Activated CD8-positive, alpha-beta T cell treated with anti-CD3 and anti-CD28 coated beads for 36 hours (primary cell): ENCODE results near the gene KDM5B. TPM values are rescaled to one million over a fixed set of nuclear protein-coding genes. Genes with fewer than 3 reads are reported as not detected.

Experiments
- ATAC-seq: fragments of 200-7000 bp; cut with Tn5 transposase; one replicate; pipeline ENCODE4 v1.10.0; 2021; ENCODE audit warnings: mild to moderate bottlenecking, moderate library complexity
- CTCF ChIA-PET: fragments of 350-600 bp; sonication (Branson Sonifier 250); formaldehyde crosslinking; loops from one replicate; lab custom pipeline; 2021; ENCODE audit warnings: antibody characterized with exemption; lab: Charles Lee
- POLR2A ChIA-PET: fragments of 350-600 bp; sonication (Branson Sonifier 250); formaldehyde crosslinking; loops from one replicate; lab custom pipeline; 2021; ENCODE audit warnings: antibody characterized with exemption; lab: Charles Lee
- DNase-seq: peaks from one replicate; pipeline ENCODE4 v3.0.0-alpha.2; 2020
- H3K27ac Mint-ChIP-seq: one replicate; pipeline ENCODE4 v1.8.0; 2021; ENCODE audit warnings: mild to moderate bottlenecking, mixed read lengths
- H3K27me3 Mint-ChIP-seq: one replicate; pipeline ENCODE4 v1.8.0; 2021; ENCODE audit warnings: mixed read lengths
- H3K36me3 Mint-ChIP-seq: one replicate; pipeline ENCODE4 v1.8.0; 2021; ENCODE audit warnings: low read depth, mixed read lengths
- H3K4me1 Mint-ChIP-seq: one replicate; pipeline ENCODE4 v1.8.0; 2021; ENCODE audit warnings: low read depth, mixed read lengths
- H3K4me3 Mint-ChIP-seq: one replicate; pipeline ENCODE4 v1.8.0; 2021; ENCODE audit warnings: mild to moderate bottlenecking, moderate library complexity, mixed read lengths
- H3K9me3 Mint-ChIP-seq: one replicate; pipeline ENCODE4 v1.8.0; 2021; ENCODE audit warnings: mixed read lengths
- CTCF ChIP-seq: fragments of 200-600 bp; IDR thresholded peaks from one replicate; pipeline ENCODE4 v1.8.0; 2022; ENCODE audit warnings: antibody characterized with exemption, mild to moderate bottlenecking
- intact Hi-C: fragments of 100-400 bp; cut with micrococcal nuclease; formaldehyde crosslinking; loops from one replicate; pipeline ENCODE4 v1.10.0; 2022
- total RNA-seq, 2 experiments: library from RNA; stranded (reverse); gene quantifications; one replicate each; pipeline ENCODE4 v1.2.3, GENCODE V29; 2021

The KDM5B gene
- total RNA-seq, 2 experiments from 2014 or later: 54.8 to 60.3 TPM

GRCh38 chr1:202844259-202844658, 36.0 kb upstream of the KDM5B start:
- Mint-ChIP-seq H3K4me1 (peaks cover 6% of the 10 kb centered on the region), H3K27me3 (no peaks in the 10 kb centered on the region), H3K36me3 (no peaks in the 10 kb centered on the region), H3K9me3 (no peaks in the 10 kb centered on the region), H3K27ac (no peak overlapping the region), H3K4me3 (no peak overlapping the region)
- POLR2A ChIA-PET: no interaction called here
- ATAC-seq (no peak), DNase-seq (no peak)
- intact Hi-C loops: no loop called here
- no peak for TF ChIP-seq CTCF
- CTCF ChIA-PET: no interaction called here

GRCh38 chr1:202843081-202843480, 34.9 kb upstream of the KDM5B start:
- no peaks in the 10 kb centered on the region for H3K36me3 Mint-ChIP-seq
- DNase-seq (no peak), ATAC-seq (no peak)
- H3K4me3 Mint-ChIP-seq: no peak overlapping the region
- H3K27ac Mint-ChIP-seq: no peak overlapping the region
- POLR2A ChIA-PET: no interaction called here
- H3K27me3 Mint-ChIP-seq: no peaks in the 10 kb centered on the region
- peaks cover 3% of the 10 kb centered on the region for H3K4me1 Mint-ChIP-seq
- CTCF ChIA-PET: no interaction called here
- no peak for TF ChIP-seq CTCF
- intact Hi-C loops: no loop called here
- H3K9me3 Mint-ChIP-seq: no peaks in the 10 kb centered on the region

GRCh38 chr1:202837746-202838262, 29.6 kb upstream of the KDM5B start:
- H3K4me1 Mint-ChIP-seq: peaks cover 43% of the 10 kb centered on the region
- ChIA-PET CTCF (interaction anchor here (4.2 kb wide), 1 partner anchor 15 kb away, joined by 25 read pairs; no protein-coding TSS in a partner anchor), POLR2A (no interaction called here)
- no peak for DNase-seq
- no peak for TF ChIP-seq CTCF
- H3K9me3 Mint-ChIP-seq: no peaks in the 10 kb centered on the region
- no peak for ATAC-seq
- intact Hi-C loops: no loop called here
- no peak overlapping the region for H3K4me3 Mint-ChIP-seq
- no peaks in the 10 kb centered on the region for H3K36me3 Mint-ChIP-seq
- no peaks in the 10 kb centered on the region for H3K27me3 Mint-ChIP-seq
- H3K27ac Mint-ChIP-seq: no peak overlapping the region

- H3K36me3 Mint-ChIP-seq: no peaks in the 10 kb centered on the region
- TF ChIP-seq CTCF: no peak
- peak overlapping the region; percentile 27 for H3K27ac Mint-ChIP-seq
- H3K4me1 Mint-ChIP-seq: peaks cover 43% of the 10 kb centered on the region
- no peaks in the 10 kb centered on the region for H3K27me3 Mint-ChIP-seq
- POLR2A ChIA-PET: interaction anchor here (1.1 kb wide), 1 partner anchor 12 kb away, joined by 4 read pairs; no protein-coding TSS in a partner anchor
- H3K4me3 Mint-ChIP-seq: no peak overlapping the region
- DNase-seq: no peak
- intact Hi-C loops: no loop called here
- CTCF ChIA-PET: interaction anchor here (0.6 to 4.2 kb wide), 3 partner anchors 16 to 163 kb away, joined by 3 to 25 read pairs (median 4); no protein-coding TSS in a partner anchor
- no peak for ATAC-seq
- no peaks in the 10 kb centered on the region for H3K9me3 Mint-ChIP-seq
These were observed 28.6 kb upstream of the KDM5B start for GRCh38 chr1:202836623-202837403.

- Mint-ChIP-seq H3K27me3 (no peaks in the 10 kb centered on the region), H3K4me3 (peak overlapping the region; percentile 17), H3K36me3 (no peaks in the 10 kb centered on the region), H3K27ac (peak overlapping the region; percentile 67), H3K4me1 (peaks cover 43% of the 10 kb centered on the region), H3K9me3 (no peaks in the 10 kb centered on the region)
- intact Hi-C loops: no loop called here
- CTCF ChIA-PET: interaction anchor here (0.6 to 4.2 kb wide), 7 partner anchors 9 to 1443 kb away, joined by 3 to 25 read pairs (median 4); no protein-coding TSS in a partner anchor
- POLR2A ChIA-PET: interaction anchor here (0.7 to 1.4 kb wide), 2 partner anchors 17 to 25 kb away, joined by 3 to 4 read pairs; partner anchors contain the start of gene PCAT6
- no peak for TF ChIP-seq CTCF
- DNase-seq (peak; percentile 61), ATAC-seq (peak; percentile 82)
These were observed 27.4 kb upstream of the KDM5B start for GRCh38 chr1:202835548-202836072.
